ENCODE results near the gene PLCB4. TPM values are rescaled to one million over a fixed set of nuclear protein-coding genes. Genes with fewer than 3 reads are reported as not detected.

Gene PLCB4
- polyA plus RNA-seq, 3 donors = not detected

- no peaks in the 10 kb centered on the region for H3K9me3 ChIP-seq (replicated peaks in 1 of 2; ENCODE audit: control insufficient read depth in 1 of 2, insufficient read depth in 1 of 2, low read length in 2 of 2)
- H3K27ac Mint-ChIP-seq = no peak overlapping the region
- no peaks in the 10 kb centered on the region for H3K36me3 Mint-ChIP-seq
- no peak overlapping the region for H3K4me3 Mint-ChIP-seq
- H3K27ac ChIP-seq (ENCODE audit: low read depth in 1 of 2, low read length in 2 of 2) = no peak overlapping the region
- WGBS (ENCODE audit: insufficient coverage) = 91% methylated on average over 5 of the region's 6 CpGs
- TF ChIP-seq CTCF (IDR thresholded peaks at IDR 0.05) = no peak
- no peak overlapping the region for H3K9ac ChIP-seq (ENCODE audit: insufficient read depth, low read length, poor library complexity, severe bottlenecking)
- no peak overlapping the region for H2AFZ ChIP-seq (ENCODE audit: insufficient read depth, low read depth, low read length, poor library complexity, severe bottlenecking)
- no peaks in the 10 kb centered on the region for H3K4me1 ChIP-seq (ENCODE audit: control insufficient read depth in 1 of 2, insufficient read depth in 2 of 2, low read length in 2 of 2)
- H3K9me3 Mint-ChIP-seq = peaks cover 0 to 6% (median 1%) of the 10 kb centered on the region in 7 donors
- no peak overlapping the region for H3K4me2 ChIP-seq (replicated peaks; ENCODE audit: extremely low read depth, low read length, poor library complexity, severe bottlenecking)
- intact Hi-C loops (cut with micrococcal nuclease) = no loop called here
- no peak overlapping the region for H3K4me3 ChIP-seq (replicated peaks in 1 of 3; ENCODE audit: low read depth in 2 of 3, low read length in 3 of 3)
- no peaks in the 10 kb centered on the region for H3K36me3 ChIP-seq (replicated peaks in 1 of 2; ENCODE audit: control insufficient read depth in 1 of 2, insufficient read depth in 2 of 2, low read length in 2 of 2)
- no peak for DNase-seq
- H3K27me3 Mint-ChIP-seq (ENCODE audit: low read depth in 3 of 3) = peaks cover 0 to 4% (median 3%) of the 10 kb centered on the region in 3 donors
- no peaks in the 10 kb centered on the region for H3K4me1 Mint-ChIP-seq
- H3K79me2 ChIP-seq (ENCODE audit: insufficient read depth, low read length) = no peaks in the 10 kb centered on the region
- H3K27me3 ChIP-seq (ENCODE audit: control insufficient read depth in 2 of 2, insufficient read depth in 2 of 2, low read length in 2 of 2) = no peaks in the 10 kb centered on the region
- H4K20me1 ChIP-seq (ENCODE audit: insufficient read depth, low read length) = no peaks in the 10 kb centered on the region
Observed at GRCh38 chr20:9059931-9060330, 9.0 kb upstream of the PLCB4 start.

GRCh38 chr20:9061434-9061833 lies 7.5 kb upstream of the PLCB4 start:
- Histone ChIP-seq H3K4me3 (replicated peaks in 1 of 3; ENCODE audit: low read depth in 2 of 3, low read length in 3 of 3) (no peak overlapping the region), H3K79me2 (ENCODE audit: insufficient read depth, low read length) (no peaks in the 10 kb centered on the region), H3K9ac (ENCODE audit: insufficient read depth, low read length, poor library complexity, severe bottlenecking) (no peak overlapping the region), H3K36me3 (replicated peaks in 1 of 2; ENCODE audit: control insufficient read depth in 1 of 2, insufficient read depth in 2 of 2, low read length in 2 of 2) (no peaks in the 10 kb centered on the region), H3K4me1 (ENCODE audit: control insufficient read depth in 1 of 2, insufficient read depth in 2 of 2, low read length in 2 of 2) (no peaks in the 10 kb centered on the region), H3K27me3 (ENCODE audit: control insufficient read depth in 2 of 2, insufficient read depth in 2 of 2, low read length in 2 of 2) (no peaks in the 10 kb centered on the region), H4K20me1 (ENCODE audit: insufficient read depth, low read length) (no peaks in the 10 kb centered on the region), H3K4me2 (replicated peaks; ENCODE audit: extremely low read depth, low read length, poor library complexity, severe bottlenecking) (no peak overlapping the region), H3K27ac (ENCODE audit: low read depth in 1 of 2, low read length in 2 of 2) (no peak overlapping the region), H2AFZ (ENCODE audit: insufficient read depth, low read depth, low read length, poor library complexity, severe bottlenecking) (no peak overlapping the region), H3K9me3 (replicated peaks in 1 of 2; ENCODE audit: control insufficient read depth in 1 of 2, insufficient read depth in 1 of 2, low read length in 2 of 2) (no peaks in the 10 kb centered on the region)
- Mint-ChIP-seq H3K36me3 (no peaks in the 10 kb centered on the region), H3K27me3 (ENCODE audit: low read depth in 3 of 3) (peaks cover 0 to 8% (median 6%) of the 10 kb centered on the region in 3 donors), H3K4me3 (no peak overlapping the region), H3K4me1 (no peaks in the 10 kb centered on the region), H3K27ac (peak overlapping the region in 1 of 7 donors; percentile 42), H3K9me3 (peaks cover 0 to 6% (median 1%) of the 10 kb centered on the region in 7 donors)
- DNase-seq = no peak
- TF ChIP-seq CTCF (IDR thresholded peaks at IDR 0.05) = no peak
- intact Hi-C loops (cut with micrococcal nuclease) = no loop called here
- WGBS (ENCODE audit: insufficient coverage) = no CpG with 5 or more reads among the region's 1 CpG

All from CD14-positive monocyte (primary cell).